ENCODE results near the gene FUCA1.

DNA sequence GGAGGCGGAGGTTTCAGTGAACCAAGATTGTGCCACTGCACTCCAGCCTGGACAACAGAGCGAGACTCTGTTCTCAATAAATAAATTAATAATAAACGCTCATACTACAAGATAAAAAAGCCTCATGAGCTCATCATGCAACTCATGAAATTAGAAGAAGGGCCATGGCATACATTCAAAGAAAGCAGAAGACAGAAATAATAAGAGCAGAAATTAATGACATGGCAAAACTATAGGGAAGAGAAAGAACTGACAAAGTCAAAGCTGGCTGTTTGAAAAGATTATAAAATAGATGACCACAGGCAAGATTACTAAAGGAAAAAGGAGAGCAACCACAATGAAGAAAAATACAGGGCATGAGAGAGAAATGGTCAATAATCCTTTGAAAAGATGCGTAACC is 14.7 kb upstream of the FUCA1 start:
- TF ChIP-seq POLR2A (IDR thresholded peaks at IDR 0.05; ENCODE audit: low read length) (no peak), GATA1 (IDR thresholded peaks at IDR 0.05; ENCODE audit: low read depth, low read length) (no peak)

Measured in erythroblast (primary cell).